Daoy (cell line): ENCODE measurements around the gene DLX6. TPM values are rescaled to one million over a fixed set of nuclear protein-coding genes. Genes with fewer than 3 reads are reported as not detected.

ENCODE experiments used
- DNase-seq: peaks from one replicate; pipeline ENCODE4 v3.0.0-alpha.2; 2015; ENCODE audit warnings: low read depth
- total RNA-seq: library from RNA; depleted of rRNA; stranded (reverse); fragments of >200 nt; shearing (Covaris generic); gene quantifications from 2 replicates; pipeline ENCODE4 v1.2.3, GENCODE V29; 2014

The DLX6 gene
- total RNA-seq, 1 experiment from 2014 or later, result 1.8 TPM

GRCh38 chr7:97011104-97011503, 5.8 kb downstream of the DLX6 start:
- DNase-seq, result no peak

- DNase-seq, result no peak
Observed at GRCh38 chr7:97011536-97012364, 6.4 kb downstream of the DLX6 start.

- DNase-seq, result no peak
Observed at GRCh38 chr7:97012365-97013133, 7.2 kb downstream of the DLX6 start.

GRCh38 chr7:97013134-97013844, 7.9 kb downstream of the DLX6 start:
- DNase-seq, result no peak

- no peak for DNase-seq
Observed at GRCh38 chr7:97013845-97014134, 8.4 kb downstream of the DLX6 start.

- DNase-seq, result no peak
Observed at GRCh38 chr7:97014145-97014750, 8.9 kb downstream of the DLX6 start.

- DNase-seq, result no peak
Observed at GRCh38 chr7:97015279-97015678, 9.9 kb downstream of the DLX6 start.

GRCh38 chr7:97015756-97016380, 10.5 kb downstream of the DLX6 start:
- DNase-seq, result no peak

- DNase-seq, result peak; percentile 71
Observed at GRCh38 chr7:97016381-97017191, 11.2 kb downstream of the DLX6 start.

- DNase-seq, result no peak
Observed at GRCh38 chr7:97017192-97018125, 12.1 kb downstream of the DLX6 start.

- DNase-seq, result no peak
Observed at GRCh38 chr7:97018126-97018601, 12.8 kb downstream of the DLX6 start.

GRCh38 chr7:97018791-97019531, 13.6 kb downstream of the DLX6 start:
- DNase-seq, result no peak

GRCh38 chr7:97019710-97020225, 14.4 kb downstream of the DLX6 start:
- no peak for DNase-seq

GRCh38 chr7:97020601-97020995, 15.2 kb downstream of the DLX6 start:
- DNase-seq, result no peak

- no peak for DNase-seq
Observed at GRCh38 chr7:97020996-97021746, 15.8 kb downstream of the DLX6 start.

- no peak for DNase-seq
Observed at GRCh38 chr7:97021747-97022490, 16.6 kb downstream of the DLX6 start.
